WTC11 (cell line): ENCODE data around the gene RASEF. TPM values are rescaled to one million over a fixed set of nuclear protein-coding genes. Genes with fewer than 3 reads are reported as not detected.
A peak's percentile ranks its signal among the peaks of the same experiment; 100 is the strongest.

Experiments
- AFF4 ChIP-seq: sonication (generic); formaldehyde crosslinking; IDR thresholded peaks from 2 replicates; pipeline ENCODE4 v1.8.1; 2023; ENCODE audit warnings: mild to moderate bottlenecking, missing genetic modification reagents, borderline replicate concordance
- ARID4B ChIP-seq: sonication (generic); formaldehyde crosslinking; IDR thresholded peaks from 2 replicates; pipeline ENCODE4 v1.8.0; 2023; ENCODE audit warnings: missing genetic modification reagents, mild to moderate bottlenecking, borderline replicate concordance
- ATF2 ChIP-seq: sonication (generic); formaldehyde crosslinking; IDR thresholded peaks from 2 replicates; pipeline ENCODE4 v1.8.1; 2022; ENCODE audit warnings: low read depth, missing genetic modification reagents, borderline replicate concordance
- HMGXB4 ChIP-seq: sonication (generic); formaldehyde crosslinking; IDR thresholded peaks from 2 replicates; pipeline ENCODE4 v1.8.1; 2023; ENCODE audit warnings: mild to moderate bottlenecking, moderate library complexity, missing genetic modification reagents
- JUN ChIP-seq: sonication (generic); formaldehyde crosslinking; IDR thresholded peaks from 2 replicates; pipeline ENCODE4 v1.8.0; 2023; ENCODE audit warnings: mild to moderate bottlenecking, missing genetic modification reagents
- KAT7 ChIP-seq: sonication (generic); formaldehyde crosslinking; IDR thresholded peaks from 2 replicates; pipeline ENCODE4 v1.8.1; 2023; ENCODE audit warnings: missing genetic modification reagents, mild to moderate bottlenecking, borderline replicate concordance
- OVOL2 ChIP-seq: fragments of 250-450 bp; sonication (Bioruptor Pico); IDR thresholded peaks from 2 replicates; pipeline ENCODE4 v1.9.0; 2021; ENCODE audit warnings: mild to moderate bottlenecking, borderline replicate concordance
- RORB ChIP-seq: fragments of 250-450 bp; sonication (Bioruptor Pico); IDR thresholded peaks from 2 replicates; pipeline ENCODE4 v1.9.0; 2021; ENCODE audit warnings: mild to moderate bottlenecking
- SMAD3 ChIP-seq: sonication (generic); formaldehyde crosslinking; IDR thresholded peaks from 2 replicates; pipeline ENCODE4 v1.8.0; 2022; ENCODE audit warnings: missing genetic modification reagents, mild to moderate bottlenecking, borderline replicate concordance
- ZNF263 ChIP-seq: sonication (generic); formaldehyde crosslinking; IDR thresholded peaks from 2 replicates; pipeline ENCODE4 v1.8.1; 2022; ENCODE audit warnings: low read depth, mild to moderate bottlenecking, moderate library complexity, missing genetic modification reagents
- ZNF425 ChIP-seq: fragments of 250-450 bp; sonication (Bioruptor Pico); conservative IDR thresholded peaks from 2 replicates; pipeline ENCODE4 v1.9.0; 2021; ENCODE audit warnings: mild to moderate bottlenecking
- ZNF532 ChIP-seq: fragments of 250-450 bp; sonication (Bioruptor Pico); IDR thresholded peaks from 2 replicates; pipeline ENCODE4 v1.9.0; 2021; ENCODE audit warnings: mild to moderate bottlenecking, borderline replicate concordance
- total RNA-seq: library from RNA; stranded (reverse); gene quantifications from 3 replicates; pipeline ENCODE4 v1.2.3, GENCODE V29; 2021
- TF ChIP-seq, protein P1 (sequence below): sonication (generic); formaldehyde crosslinking; IDR thresholded peaks from 2 replicates; pipeline ENCODE4 v1.8.1; 2023; ENCODE audit warnings: mild to moderate bottlenecking, missing genetic modification reagents
- TF ChIP-seq, protein P2 (sequence below): sonication (generic); formaldehyde crosslinking; IDR thresholded peaks from 2 replicates; pipeline ENCODE4 v1.8.1; 2023; ENCODE audit warnings: mild to moderate bottlenecking, missing genetic modification reagents, moderate library complexity
- TF ChIP-seq, protein P3 (sequence below): sonication (generic); formaldehyde crosslinking; IDR thresholded peaks from 2 replicates; pipeline ENCODE4 v1.8.1; 2022; ENCODE audit warnings: mild to moderate bottlenecking, moderate library complexity, missing genetic modification reagents

Gene RASEF
- total RNA-seq, 1 experiment from 2014 or later: 6.5 TPM

DNA sequence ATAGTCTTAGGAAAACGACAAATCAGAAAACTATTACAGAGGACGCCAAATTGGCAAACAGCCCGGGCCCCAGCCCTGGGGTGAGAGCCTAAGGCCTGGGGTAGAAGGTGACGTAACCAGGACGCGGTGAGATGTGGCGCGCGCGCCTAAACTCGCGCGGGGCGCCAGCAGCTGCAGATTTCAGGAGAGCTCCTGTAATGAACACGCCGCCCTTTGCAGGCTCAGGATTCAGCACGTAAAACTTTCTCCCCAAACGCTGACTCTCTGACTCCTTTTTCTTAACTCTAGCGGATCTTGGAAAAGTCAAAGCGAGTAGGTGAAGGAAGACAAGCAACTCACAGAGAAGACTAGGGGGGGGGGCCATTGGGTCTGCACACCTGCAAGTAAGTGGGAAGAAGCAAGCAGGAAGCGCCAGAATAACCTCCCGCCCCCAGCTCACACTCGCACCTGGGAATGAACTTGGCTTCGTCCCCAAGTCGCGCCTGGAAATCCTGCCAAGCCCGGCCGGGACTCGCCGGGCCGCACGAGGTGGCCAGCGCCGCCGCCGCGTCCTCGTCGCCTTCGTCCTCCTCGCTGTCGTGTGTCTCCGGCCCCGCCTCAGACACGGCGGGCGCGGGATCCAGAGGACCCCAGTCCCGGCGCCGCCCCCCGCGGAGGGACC lies 822 bp downstream of the RASEF start (continued):
- 0 out of 2 replicates have a peak, but pooled peaks have one; percentile 82 for TF ChIP-seq HMGXB4 (CRISPR knock-in tag)
- no peak for TF ChIP-seq ZNF425 (CRISPR knock-in tag)
- TF ChIP-seq ATF2: no peak
- TF ChIP-seq ZNF532 (CRISPR knock-in tag): no peak
- TF ChIP-seq JUN (CRISPR knock-in tag): no peak
- no peak for TF ChIP-seq ARID4B (CRISPR knock-in tag)
- TF ChIP-seq, protein P1, sequence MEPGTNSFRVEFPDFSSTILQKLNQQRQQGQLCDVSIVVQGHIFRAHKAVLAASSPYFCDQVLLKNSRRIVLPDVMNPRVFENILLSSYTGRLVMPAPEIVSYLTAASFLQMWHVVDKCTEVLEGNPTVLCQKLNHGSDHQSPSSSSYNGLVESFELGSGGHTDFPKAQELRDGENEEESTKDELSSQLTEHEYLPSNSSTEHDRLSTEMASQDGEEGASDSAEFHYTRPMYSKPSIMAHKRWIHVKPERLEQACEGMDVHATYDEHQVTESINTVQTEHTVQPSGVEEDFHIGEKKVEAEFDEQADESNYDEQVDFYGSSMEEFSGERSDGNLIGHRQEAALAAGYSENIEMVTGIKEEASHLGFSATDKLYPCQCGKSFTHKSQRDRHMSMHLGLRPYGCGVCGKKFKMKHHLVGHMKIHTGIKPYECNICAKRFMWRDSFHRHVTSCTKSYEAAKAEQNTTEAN: peak; percentile 95; the same call in 1 of the 2 replicates
- TF ChIP-seq, protein P2, sequence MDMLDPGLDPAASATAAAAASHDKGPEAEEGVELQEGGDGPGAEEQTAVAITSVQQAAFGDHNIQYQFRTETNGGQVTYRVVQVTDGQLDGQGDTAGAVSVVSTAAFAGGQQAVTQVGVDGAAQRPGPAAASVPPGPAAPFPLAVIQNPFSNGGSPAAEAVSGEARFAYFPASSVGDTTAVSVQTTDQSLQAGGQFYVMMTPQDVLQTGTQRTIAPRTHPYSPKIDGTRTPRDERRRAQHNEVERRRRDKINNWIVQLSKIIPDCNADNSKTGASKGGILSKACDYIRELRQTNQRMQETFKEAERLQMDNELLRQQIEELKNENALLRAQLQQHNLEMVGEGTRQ (CRISPR knock-in tag): no peak
- TF ChIP-seq AFF4 (CRISPR knock-in tag): peak; percentile 30; the same call in 1 of the 2 replicates
- TF ChIP-seq, protein P3, sequence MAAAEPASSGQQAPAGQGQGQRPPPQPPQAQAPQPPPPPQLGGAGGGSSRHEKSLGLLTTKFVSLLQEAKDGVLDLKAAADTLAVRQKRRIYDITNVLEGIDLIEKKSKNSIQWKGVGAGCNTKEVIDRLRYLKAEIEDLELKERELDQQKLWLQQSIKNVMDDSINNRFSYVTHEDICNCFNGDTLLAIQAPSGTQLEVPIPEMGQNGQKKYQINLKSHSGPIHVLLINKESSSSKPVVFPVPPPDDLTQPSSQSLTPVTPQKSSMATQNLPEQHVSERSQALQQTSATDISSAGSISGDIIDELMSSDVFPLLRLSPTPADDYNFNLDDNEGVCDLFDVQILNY (CRISPR knock-in tag): no peak; the same call in 1 of the 2 replicates
- peak; percentile 25; the same call in 1 of the 2 replicates for TF ChIP-seq ZNF263 (CRISPR knock-in tag)
- TF ChIP-seq OVOL2 (CRISPR knock-in tag): no peak
- peak; percentile 78; the same call in 1 of the 2 replicates for TF ChIP-seq SMAD3 (CRISPR knock-in tag)
- TF ChIP-seq KAT7 (CRISPR knock-in tag): no peak
- no peak for TF ChIP-seq RORB (CRISPR knock-in tag)
